Measurements from ENCODE around the gene ETS1.

Gene ETS1

GRCh38 chr11:128618603-128619002 is 31.2 kb upstream of the ETS1 start:
- no peak for DNase-seq

- DNase-seq = no peak
These were observed 28.8 kb upstream of the ETS1 start for GRCh38 chr11:128616161-128616560.

- DNase-seq = no peak
These were observed 28.3 kb upstream of the ETS1 start for GRCh38 chr11:128615612-128616011.

GRCh38 chr11:128615076-128615475 is 27.7 kb upstream of the ETS1 start:
- DNase-seq = no peak

DNA sequence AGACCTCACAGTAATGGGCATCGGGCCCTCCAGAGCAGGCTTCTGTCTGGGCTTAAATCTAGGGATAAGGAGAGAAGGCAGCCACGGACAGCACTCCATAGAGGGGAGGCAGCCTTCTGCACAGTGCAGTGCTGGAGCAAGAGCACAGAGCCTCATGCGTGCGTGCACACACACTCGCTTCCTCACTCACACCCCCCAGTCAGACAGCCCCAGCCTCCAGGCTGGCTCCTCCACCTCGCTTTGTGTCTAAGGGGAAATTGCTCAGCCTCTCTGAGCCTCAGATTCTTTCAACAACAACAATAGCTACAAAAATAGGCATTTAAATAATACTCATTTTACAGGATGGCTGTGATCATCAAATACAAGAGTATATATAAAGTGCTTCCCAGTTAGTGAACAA is 26.7 kb upstream of the ETS1 start:
- no peak for DNase-seq

- no peak for DNase-seq
These were observed 26.1 kb upstream of the ETS1 start for GRCh38 chr11:128613300-128613995.

GRCh38 chr11:128610721-128611617 is 23.6 kb upstream of the ETS1 start:
- peak; percentile 47 to 50 for DNase-seq

- no peak for DNase-seq
These were observed 22.4 kb upstream of the ETS1 start for GRCh38 chr11:128609785-128610184.

- no peak for DNase-seq
These were observed 21.5 kb upstream of the ETS1 start for GRCh38 chr11:128608746-128609407.

- DNase-seq = no peak
These were observed 20.5 kb upstream of the ETS1 start for GRCh38 chr11:128607819-128608218.

DNA sequence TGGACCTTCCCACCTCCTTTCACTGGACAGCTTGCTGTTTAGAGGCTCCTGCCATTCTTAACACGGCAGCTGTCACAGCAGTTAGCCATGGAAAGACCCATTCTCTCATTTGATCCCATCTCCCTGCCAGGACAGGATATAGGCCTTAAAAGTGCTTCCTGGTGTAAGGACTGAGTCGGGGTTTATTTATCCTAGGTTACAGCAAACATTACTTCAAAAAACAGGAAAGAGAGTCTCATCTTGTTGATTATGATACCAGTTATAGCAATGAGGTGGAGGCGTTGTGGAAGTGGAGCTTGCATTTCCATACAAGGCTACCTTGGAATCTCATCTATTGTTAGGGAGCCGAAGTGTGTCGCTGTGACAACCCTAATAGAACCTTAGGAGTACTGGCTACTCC is 17.4 kb upstream of the ETS1 start:
- DNase-seq = no peak

- no peak for DNase-seq
These were observed 16.5 kb upstream of the ETS1 start for GRCh38 chr11:128603752-128604414.

GRCh38 chr11:128603003-128603696 is 15.8 kb upstream of the ETS1 start:
- no peak for DNase-seq

DNA sequence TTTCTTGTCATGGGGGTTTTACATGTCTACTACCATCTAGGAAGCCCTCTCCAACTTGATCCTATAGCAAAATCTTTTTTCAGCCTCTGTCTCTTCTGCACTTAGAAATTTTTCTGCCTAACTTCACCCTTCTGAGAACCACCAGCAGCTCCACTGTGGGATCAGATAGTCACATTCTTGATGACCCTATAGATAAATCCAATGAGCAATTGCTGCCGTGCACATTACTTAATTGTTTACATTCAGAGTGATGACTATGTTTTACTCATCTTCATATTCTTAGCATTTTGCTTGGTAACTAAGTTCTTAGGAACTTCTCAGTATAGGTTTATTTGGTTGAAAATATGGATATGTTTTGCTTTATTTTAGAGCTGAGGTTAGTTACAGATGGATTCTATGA is 12.4 kb upstream of the ETS1 start:
- no peak for DNase-seq

DNA sequence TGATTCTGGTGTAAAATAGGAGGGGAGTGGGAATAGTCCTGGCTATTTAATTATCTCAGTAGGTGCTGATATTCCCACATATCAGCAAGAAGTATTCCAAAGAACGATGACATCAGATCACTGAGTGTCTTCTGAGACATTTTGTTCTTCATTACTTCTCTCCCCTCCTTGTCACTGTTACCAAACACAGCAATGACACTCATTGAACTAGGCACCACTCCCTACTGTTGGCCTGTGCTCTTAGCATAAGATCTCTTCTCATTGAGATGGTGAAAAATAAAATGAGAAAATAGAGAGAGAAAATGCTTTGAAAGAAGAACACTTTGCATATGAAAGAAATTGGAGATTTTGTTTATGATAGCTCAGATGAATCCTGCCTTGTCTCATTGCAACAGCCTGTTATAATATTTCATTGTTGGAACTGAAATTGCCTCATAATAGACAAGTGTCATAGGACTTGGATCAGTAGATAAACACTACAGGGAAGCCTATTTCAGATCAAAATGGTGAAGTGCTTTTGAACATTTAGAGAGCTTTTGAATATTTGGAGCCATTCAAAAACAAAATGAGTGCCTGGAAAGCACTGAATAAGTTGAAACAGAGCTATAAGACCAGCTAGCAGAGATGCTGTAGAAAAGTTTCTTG is 11.3 kb upstream of the ETS1 start:
- no peak for DNase-seq

DNA sequence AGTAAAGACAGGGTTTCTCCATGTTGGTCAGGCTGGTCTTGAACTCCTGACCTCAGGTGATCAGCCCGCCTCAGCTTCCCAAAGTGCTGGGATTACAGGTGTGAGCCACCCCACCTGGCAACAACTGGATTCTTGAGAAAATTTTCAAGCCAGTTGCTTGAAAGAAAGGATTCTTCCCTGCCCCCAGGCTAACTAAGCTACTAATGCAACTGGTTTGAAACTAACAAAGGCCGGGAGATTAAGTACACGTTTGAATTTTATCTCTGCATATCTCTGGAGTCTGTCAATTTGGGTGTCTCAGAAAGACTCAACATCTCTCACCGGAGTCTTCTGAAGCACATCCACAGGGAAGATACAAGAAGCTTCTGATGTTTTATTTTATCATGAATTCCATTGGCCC is 10.7 kb upstream of the ETS1 start:
- DNase-seq = no peak

- no peak for DNase-seq
These were observed 9.9 kb upstream of the ETS1 start for GRCh38 chr11:128597209-128597608.

DNA sequence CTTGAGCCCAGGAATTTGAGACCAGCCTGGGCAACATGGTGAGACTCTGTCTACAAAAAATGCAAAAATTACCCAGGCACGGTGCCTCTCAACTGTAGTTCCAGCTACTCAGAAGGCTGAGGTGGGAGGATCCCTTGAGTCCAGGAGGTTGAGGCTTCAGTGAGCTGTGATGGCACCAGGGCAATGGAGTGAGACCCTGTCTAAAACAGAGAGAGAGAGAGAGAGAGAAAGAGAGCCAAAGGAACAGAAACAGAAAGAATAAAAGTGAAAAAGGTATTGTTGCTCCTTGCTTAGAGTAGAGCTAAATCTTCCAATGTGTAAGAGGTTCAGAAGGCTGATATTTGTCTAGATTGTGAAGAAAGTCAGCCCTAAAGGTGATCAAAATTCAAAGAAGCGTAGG is 8.9 kb upstream of the ETS1 start:
- DNase-seq = no peak

DNA sequence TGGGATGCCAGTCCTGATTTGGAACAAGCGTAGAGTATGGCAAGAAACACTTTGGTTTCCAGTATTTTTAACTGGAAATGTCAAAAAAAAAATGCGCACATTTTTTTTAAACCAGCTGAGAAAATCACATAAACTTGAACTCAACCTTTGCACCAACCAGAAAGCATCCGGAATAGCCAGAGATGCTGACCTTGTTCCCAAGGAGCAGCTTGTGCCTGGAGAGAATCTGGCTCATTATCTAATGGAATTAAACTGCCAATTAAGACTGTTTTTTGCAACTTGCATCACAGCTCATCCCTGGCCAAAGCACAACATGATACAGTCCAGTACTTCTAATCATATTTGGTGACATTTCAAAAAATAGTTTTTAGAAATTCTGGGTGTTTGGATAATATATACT is 8.4 kb upstream of the ETS1 start:
- no peak for DNase-seq

DNA sequence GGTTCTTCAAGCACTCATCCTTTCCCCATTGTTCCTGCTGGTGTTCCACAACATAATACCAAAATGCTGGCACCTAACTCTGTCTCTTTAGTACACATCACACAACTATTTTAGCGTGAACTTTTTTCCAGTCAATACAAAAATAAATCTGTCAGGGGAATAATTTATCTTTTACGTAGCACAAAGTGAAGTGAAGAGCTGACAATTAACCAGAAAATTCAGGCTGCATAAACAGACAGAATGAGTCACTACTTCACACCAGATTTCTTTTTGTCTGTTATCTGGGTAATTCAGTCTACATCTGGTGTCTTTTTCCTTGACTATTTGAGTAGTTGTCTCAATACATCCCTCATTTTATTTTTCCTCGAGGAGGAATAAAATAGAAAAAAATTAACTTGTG is 7.9 kb upstream of the ETS1 start:
- no peak for DNase-seq

DNA sequence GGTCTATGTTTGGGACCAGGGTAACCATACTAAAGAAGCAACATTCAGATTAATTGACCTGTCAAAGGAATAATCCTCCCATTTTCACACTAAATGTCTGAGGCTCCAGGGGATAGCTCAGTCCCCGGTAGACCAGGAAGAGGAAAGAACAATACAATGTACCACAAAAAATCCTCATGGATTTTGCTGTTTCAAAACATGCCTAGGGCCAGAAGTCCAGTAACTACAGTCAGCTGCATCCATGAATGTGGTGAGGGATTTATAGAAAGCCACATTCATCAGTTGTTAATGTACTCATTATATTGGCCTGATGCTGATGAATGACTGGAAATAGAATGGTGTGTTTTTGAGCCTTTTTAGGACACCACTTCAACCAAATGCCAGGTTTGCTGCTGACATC is 6.9 kb upstream of the ETS1 start:
- DNase-seq = no peak

- no peak for DNase-seq
These were observed 5.9 kb upstream of the ETS1 start for GRCh38 chr11:128593281-128593680.
